CD4-positive, alpha-beta T cell treated with Interleukin-12 subunit alpha and Interleukin-12 subunit beta, for 1 hour (primary cell): Measurements from ENCODE around the gene ZAR1L.

Experiments
- DNase-seq: peaks from one replicate; pipeline ENCODE4 v3.0.0-alpha.2; 2020

ZAR1L gene

DNA sequence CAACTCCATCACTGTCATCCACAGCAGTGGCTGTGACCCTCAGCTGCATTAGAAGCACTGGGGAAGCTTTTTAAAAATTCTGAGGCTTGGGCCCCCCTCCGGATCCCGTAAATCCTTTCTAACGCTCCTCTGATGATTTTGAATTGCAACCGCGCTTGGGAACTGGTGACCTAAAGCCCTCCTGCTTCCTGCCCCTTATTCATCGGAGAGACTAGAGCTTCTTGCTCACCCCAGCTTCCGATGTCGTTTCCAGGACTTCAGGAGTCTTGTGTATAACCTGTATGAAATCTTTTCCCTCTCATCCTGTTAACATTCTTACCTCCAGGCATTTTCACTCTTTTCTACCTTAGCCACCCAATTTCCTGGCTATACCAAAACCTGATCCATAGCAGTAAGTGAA lies 14.8 kb downstream of the ZAR1L start:
- no peak for DNase-seq

DNA sequence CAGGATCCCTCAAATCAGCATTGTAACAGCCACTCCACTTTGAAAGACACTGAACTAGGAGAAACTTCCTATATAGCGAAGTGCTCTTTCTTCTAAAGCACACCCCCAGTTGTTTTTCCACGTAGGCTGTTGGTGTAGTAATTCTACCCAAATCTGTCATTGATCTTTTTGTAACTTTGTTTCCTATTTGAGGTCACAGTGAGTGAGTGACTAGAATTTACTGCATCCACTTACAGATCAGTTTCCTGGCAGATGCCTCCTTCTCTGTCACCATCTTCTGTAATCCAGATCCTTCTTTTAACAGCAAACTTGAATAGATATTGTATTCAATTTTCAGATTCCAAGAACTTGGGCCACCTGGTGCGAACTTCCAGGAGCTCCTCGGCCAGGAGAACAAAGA lies 15.3 kb downstream of the ZAR1L start:
- no peak for DNase-seq

DNA sequence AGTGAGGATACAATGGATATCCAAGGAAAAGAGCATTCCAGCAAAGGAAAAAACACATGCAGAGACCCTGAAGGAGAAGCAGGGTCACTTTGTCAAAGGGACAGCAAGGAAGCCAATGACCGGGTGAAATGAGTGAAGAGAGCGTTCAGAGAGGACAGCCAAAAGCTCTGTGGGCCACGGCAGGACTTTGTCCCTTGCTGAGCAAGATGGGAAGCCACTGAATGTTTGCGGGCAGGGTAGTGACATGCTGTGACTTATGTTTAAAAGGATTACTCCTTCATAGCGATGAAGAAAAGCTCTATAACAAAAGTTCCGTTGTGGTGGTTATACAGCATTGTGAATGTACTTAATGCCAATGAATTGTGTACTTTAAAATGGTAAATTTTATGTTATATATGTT lies 16.5 kb downstream of the ZAR1L start:
- DNase-seq, result no peak

DNA sequence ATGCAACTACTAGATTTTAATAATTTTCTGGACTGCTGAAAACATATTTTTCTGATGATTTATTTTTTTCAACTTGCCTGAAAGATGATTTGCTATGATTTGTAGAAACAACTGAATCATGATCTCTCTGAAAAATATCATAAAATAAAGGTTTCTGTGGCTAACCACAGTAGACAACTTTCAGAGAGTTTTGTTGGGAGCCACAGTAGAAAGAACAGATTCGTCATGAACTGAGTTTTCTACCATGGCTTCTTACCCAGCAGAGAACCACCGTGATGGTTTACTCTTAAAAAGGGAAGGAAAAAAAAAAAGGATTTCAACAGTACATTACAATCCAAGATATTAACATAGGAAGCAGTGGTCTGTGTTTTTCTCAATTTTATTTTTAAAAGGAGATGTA lies 18.0 kb downstream of the ZAR1L start:
- DNase-seq, result no peak

DNA sequence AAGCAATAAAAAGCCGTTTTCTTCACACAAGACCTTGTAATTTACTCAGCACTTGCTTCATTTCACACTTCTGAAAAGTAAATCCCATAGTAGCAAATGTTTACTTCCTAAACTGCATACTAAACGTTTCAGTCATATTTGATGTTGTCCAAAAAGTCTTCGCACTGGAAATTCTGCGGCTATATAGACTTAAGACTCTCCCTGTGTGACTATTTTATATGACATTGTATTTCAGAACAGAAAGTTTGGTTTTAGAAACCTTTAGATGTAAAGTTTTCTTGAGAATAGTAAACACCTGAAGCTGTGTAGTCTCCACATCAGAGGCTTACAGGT lies 29.6 kb downstream of the ZAR1L start:
- DNase-seq, result no peak

DNA sequence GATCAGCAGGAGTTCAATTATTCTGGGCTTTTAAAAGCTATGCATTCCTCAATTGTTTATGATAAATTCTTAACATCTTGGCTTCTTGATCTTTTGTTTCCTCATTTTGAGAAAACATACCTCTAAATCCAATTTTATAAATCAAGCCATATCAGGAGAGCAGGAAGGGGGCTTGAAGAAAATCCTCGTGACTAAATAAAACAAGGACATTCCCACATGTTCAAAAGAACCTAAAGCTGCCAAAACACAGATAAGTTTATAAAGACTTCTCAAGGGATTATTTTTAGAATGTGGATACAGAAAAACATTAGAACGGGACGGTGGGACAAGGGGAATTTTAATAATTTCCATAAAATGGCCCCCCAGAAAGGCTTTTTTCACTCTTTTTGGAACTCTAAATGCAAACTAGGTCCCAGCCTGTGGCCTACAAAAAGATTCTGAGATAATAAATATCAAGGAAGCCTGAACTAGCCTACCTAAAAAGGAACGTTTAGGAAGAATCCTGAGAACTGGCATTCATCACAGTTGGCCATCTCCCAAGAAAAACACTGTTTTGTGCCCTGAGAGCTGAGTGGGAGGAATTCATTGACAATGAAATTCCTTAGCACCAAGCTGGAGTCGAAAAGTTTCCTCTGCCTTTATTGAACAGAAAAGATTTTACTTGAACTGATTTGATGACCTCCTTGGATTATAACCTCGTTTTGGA lies 30.1 kb downstream of the ZAR1L start:
- no peak for DNase-seq

DNA sequence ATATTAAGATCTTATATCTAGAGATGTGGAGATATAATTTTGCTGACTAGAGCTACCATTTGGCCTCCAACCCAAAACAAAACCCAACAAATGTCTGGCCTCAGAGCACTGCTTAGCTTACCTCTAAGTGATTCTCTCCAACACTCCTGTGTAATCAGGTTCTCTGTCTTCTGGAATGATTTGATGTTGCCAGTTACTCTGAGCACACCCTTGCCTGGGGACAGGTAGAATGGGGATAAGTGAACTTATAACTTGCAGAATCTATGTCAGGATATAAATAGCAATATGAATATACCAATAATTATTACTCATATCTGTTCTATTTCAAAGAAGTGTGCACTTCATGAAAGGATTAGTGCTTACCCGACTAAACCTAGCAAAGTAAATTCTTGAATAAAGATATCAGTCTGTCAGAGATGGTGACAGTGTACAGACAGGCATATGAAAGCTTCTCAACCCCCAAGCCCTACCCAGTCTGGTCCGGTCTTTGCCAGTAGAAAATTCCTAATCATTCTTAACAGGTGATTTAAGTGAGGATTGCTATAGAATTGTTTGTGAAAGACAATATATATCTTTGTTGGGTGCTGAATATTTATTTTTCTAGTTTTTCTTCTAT lies 33.0 kb downstream of the ZAR1L start:
- no peak for DNase-seq

DNA sequence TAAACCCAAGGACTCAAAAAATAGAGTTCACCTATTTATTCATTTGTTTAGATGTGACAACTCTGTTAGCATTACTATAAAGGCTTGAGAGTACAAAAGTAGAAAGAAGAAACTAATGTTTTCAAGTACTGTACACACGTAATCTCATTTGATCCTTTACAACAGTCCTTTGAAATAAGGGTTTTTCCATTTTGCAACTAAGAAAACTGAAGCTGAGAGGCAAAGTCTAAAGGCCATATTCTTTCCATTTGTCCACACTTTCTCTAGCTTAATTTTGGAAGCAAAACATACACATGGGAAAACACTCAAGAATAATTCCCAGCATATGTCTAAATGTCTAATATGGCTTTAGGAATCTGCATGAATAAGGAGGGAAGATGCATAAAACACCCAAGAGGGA lies 34.1 kb downstream of the ZAR1L start:
- no peak for DNase-seq

DNA sequence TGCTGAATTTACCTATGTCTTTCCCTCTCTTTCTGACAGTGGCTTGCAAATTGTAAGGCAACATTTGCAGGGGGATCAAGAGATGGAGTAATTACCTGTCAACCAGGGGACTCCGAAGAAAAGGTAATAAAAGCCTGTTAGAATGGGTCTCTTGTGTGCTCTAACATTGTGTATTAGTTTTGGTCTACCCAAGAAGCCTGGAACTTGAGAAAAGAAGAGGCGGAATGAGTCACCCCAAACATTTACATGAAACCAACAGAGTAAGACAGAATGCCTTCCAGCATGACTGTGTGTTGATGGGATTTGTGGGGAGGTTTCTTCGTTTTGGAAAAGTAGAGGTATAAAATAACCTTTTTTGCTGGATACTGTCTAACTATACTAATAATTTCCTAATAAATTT lies 36.7 kb downstream of the ZAR1L start:
- no peak for DNase-seq

DNA sequence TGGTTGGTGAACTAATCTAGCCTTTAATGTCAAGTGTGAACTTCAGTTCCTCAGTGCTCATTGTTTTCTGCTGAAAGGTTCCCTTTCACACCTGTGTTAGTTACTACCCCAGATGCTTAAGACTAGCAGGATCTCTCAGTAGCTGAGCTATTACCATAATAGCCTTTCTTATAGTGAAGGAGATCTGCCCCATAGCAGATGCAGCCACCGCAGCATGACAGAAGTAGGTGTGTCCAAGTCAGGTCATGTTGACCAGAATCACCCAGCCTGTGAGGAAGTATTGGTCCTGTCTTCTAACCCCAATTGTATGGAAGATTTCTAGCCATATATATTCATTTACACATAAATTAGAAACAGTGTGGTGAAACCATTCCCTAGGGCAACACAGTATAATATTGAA lies 37.3 kb downstream of the ZAR1L start:
- DNase-seq, result no peak

DNA sequence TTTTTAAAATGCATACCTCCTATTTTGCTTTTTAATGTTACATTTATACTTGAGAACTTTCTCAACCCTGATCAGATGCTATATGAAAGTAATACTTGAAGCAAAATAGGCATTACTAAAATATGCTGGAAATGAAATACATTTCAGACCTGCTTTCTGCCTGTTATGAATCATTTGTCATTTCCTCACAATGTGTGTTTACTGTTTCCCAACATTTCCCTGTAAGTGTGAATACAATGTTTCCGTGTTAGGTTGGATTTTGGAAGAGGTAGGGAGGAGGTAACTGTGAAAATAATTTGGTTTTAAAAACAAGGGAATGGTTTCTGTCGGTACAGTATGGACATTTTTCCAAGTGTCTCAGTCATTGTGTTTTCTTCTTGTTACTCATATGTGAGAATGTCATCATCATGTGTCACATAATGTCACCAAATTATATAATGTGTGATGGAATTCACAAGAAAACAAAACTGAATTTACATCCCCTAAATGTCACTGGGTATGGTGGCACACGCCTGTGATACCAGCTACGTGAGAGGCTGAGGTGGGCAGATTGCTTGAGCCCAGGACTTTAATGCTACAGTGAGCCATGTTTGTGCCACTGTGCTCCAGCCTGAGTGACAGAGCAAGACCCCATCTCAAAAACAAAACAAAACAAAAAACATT lies 43.0 kb downstream of the ZAR1L start:
- no peak for DNase-seq

DNA sequence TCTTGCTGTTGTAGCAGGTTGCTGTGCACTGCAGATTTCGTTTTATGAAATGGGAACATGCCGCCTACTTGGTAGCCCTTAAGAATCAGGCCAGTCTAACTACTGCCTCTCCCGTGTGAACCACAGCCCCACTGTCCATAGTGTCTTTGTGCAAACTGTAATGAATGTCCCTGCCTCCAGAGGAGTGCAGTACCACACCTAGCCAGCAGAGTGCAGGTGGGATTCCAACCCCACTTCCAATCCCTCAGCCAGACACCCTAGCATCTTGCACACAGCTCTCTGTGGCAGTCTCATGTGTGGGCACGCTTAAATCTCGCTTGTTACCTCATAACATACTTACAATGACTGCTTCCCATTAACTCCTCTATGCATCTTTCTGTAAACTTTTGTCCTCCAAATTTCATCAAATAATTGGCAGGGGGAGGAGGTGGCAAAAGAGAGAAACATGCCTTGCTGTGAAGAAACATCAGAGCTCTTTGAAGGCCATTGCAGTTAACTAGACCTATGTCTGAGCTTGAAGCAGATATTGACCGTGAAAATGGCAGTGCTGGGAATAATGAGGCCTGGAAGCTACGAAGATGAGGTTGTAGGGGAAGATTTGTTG lies 47.2 kb downstream of the ZAR1L start:
- DNase-seq, result peak; percentile 43

DNA sequence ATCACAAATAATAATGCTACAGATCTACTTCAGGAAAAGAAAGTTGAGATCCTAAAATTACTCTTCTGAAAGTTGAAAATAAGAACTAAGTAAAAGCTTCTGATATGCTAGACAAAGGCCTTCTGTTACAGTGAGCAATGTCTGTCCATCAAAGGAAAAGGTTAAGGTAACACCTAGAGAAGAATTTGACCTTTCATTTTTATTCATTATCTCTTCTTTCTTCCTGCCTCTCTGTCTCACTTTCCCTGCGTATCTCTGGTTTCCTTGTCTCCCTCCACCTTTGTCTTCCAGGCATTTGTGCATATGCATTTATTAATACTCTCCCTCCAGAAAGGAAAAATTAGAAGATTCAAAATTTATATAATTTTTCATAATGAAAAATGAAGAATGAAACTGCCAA lies 49.0 kb downstream of the ZAR1L start:
- DNase-seq, result no peak

DNA sequence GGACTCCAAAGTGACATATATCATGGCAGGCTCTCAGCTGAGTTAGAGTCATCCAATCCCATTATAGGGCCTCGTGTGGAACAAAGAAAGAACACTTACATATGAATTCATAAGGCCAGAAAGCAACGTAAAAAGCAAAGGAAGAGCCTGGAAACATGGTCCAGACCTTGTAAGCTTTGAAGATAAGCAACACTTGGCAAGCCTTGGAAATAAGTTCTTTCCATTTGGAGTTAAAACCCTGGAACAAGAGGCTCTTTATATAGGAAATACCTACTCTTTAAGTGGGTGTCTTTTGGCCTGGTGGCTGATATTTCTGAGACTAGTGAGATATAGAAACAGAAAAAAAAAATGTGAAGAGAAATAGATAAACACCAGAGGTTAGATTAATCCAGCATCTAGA lies 49.4 kb downstream of the ZAR1L start:
- no peak for DNase-seq

DNA sequence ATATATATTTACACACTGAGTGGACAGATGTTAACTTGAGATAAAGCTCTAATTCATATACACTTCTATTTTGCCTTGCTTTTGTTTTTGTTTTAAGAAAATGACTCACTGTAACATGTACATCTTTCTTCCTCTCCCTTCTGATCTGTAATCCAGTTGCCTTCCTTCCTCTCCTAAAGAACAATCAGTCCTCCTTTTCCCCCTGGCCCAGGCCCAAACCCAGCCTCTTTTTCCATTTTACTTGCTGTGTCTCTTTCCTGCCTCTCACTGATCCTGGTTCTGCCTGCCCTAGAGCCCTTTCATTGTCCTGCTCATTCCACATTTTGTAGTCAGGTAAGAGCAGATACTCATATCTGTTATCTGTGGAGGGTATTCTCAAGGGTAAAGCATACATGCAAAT lies 50.8 kb downstream of the ZAR1L start:
- DNase-seq, result no peak

DNA sequence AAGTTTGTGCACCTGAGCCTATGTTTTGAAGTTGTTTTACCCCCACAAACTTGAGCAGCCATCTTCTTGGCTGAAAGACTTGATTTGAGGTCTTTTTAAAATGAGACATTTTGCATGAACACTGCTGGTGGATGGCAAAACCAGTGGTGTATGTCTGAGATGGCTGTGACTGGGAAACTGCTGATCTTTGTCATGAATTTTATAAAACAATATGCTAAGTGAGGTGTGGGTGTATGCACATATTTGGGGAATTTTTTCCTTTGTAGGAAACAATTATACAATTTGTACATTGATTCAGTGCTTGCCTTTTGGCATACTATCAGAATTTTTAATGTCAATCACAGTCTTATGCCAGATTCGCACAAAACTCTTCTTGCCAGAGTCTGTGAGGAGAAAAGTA lies 52.5 kb downstream of the ZAR1L start:
- no peak for DNase-seq

DNA sequence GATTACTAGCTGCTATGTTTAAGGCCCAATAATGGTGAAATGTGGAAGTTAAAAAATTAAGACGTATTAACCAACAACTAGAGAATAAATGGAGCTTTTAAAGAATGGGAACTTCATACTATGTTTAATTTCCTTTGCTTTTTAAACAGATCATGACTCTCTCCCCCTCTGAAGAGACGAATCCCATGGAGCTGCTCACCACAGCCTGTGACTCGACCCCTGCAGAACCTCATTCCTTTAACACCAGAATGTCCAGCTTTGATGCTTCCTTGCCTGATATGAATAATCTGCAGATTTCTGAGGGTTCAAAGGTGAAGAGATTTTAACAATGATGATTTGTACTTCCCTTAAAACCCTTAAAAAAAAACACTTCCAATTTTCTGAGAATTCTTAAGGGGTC lies 53.0 kb downstream of the ZAR1L start:
- DNase-seq, result no peak

DNA sequence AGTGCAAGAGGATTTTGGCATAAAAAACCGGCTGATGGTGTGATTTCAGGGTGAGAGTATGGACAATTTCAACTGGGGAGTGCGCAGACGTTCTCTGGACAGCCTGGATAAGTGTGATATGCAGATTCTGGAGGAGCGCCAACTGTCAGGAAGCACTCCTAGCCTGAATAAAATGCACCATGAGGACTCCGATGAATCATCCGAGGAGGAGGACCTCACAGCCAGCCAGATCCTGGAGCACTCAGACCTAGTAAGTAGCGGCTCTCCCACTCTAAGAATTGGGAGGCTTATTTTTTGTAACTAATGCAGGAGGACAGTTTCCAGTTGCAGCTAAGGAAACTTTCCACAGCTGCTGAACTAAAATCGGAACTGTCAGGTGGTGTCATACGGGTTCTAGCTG lies 53.6 kb downstream of the ZAR1L start:
- no peak for DNase-seq

DNA sequence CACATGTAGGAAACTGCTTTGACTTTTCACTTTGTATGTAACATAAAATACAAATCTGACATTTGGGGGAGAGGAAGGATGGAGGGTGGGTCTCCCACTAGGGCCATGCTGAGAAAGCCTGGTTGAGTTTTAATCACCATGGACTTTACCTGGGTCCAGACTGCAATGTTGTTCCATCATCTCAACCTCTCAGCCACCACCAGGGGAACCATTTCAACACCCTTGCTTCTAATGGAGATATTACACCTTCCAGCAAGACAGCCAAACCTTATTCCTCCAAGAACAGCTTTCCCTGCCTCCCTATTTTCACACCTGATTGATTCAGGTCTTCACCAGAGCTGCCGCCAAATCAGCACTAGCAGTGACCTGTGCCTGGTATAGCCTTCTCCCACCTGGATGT lies 56.0 kb downstream of the ZAR1L start:
- no peak for DNase-seq

DNA sequence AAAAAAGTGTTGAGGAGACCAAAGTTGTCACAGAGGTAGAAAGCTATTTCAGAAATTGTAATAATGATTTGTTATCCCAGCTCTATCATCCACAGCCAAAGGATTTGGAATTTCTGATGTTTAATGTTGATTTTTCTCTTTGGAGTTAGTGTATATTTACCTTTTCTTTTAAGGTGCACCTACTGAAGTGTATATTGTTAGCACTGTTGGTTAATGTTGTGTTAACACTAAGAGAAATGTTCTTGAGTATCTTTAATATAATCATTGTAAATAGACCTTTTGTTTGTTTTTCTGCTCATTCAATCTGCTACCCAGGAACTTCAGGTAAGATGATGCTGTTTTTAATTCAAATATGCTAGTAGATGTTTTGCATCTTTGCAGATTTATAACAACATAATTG lies 57.5 kb downstream of the ZAR1L start:
- DNase-seq, result no peak

DNA sequence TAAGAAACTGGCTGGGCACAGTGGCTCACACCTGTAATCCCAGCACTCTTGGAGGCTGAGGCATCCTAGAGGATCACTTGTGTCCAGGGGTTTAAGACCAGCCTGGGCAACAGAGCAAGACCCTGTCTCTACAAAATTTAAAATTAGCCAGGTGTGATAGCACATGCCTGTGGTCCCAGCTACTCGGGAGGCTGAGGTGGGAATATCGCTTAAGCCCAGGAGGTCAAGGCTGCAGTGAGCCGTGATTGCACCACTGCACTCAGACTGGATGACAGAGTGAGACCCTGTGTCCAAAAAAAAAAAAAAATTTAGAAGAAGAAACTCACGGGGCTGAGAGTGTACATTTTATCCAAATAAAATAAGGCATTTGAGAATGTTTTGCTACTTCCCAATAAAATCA lies 58.9 kb downstream of the ZAR1L start:
- no peak for DNase-seq

DNA sequence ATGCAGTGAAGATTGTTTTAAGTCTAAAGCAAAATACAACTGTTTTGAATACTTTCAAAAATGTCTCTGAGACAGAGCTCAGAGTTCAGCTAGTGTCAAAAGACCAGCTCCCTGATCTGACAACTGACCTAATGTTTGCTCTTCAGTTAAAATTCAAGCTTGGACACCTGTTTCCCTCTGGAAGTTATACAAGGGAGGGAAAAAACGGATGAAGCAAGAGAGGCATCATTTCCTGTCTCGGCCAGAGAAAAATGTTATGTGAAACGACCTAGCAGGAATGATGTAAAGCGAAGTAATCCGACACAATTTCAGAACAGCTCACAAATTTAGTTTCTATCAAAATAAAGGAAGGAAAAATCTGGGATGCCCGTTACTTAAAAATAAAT lies 59.4 kb downstream of the ZAR1L start:
- DNase-seq, result no peak

DNA sequence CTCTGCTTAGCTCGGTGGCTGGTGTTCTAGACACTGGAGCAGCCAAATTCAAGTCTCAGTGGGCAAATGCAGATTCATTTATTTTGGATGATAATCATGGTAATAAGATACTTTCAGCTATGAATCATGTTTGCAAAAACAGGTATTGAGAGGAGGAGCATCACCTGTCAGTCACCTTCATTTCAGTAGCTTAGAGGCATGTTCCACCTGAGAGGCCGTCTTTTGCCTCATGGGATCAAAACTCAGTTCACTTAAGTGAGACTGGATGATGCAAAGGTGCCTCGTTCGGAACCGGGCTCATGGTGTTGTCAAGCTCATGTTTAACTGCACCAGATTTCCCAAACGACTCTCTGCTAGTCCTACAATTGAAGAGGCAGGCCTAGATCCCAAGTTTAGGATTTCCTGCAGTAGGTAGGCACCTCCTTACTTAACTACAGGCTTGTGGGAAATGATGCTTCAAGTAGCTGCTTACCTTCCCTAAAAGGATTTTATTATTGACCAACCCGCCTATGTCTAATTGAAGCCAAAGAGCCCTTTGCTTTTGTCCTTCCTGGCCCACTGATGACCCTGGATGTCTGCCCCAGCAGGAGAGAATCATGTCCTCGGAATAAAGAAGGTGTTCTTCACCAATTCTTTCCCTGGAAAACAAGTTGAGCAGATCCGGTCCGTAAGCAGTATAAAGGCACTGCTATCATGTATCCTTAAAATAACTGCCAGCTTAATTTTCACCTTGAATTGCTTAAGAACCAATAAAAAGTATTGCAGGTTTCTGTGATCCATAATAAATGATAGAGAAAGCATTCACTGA lies 60.0 kb downstream of the ZAR1L start:
- no peak for DNase-seq

DNA sequence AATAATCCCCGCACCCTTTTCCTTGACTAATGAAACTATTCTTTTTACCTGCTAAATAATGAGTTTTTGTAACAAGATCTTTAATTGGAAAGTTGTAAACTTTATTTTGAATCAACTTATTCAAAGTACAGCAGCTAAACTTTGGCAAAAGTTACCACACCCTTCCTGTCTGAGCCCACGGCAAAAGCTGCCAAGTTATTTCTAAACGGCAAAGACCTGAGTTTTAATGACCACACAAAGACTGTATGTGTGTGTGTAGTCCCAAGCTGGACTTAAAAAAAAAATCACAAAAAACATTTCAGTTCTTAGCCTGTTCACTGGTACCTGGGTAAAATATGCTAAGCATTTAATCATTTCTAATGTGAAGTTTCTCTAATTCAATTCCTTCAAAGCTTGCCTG lies 60.7 kb downstream of the ZAR1L start:
- DNase-seq, result no peak
